ENCODE measurements around the gene TBC1D22B. TPM values are rescaled to one million over a fixed set of nuclear protein-coding genes. Genes with fewer than 3 reads are reported as not detected.
A peak's percentile ranks its signal among the peaks of the same experiment; 100 is the strongest.

TBC1D22B gene
- polyA plus RNA-seq, 3 donors: 3.9 to 5.0 (median 4.9) TPM

DNA sequence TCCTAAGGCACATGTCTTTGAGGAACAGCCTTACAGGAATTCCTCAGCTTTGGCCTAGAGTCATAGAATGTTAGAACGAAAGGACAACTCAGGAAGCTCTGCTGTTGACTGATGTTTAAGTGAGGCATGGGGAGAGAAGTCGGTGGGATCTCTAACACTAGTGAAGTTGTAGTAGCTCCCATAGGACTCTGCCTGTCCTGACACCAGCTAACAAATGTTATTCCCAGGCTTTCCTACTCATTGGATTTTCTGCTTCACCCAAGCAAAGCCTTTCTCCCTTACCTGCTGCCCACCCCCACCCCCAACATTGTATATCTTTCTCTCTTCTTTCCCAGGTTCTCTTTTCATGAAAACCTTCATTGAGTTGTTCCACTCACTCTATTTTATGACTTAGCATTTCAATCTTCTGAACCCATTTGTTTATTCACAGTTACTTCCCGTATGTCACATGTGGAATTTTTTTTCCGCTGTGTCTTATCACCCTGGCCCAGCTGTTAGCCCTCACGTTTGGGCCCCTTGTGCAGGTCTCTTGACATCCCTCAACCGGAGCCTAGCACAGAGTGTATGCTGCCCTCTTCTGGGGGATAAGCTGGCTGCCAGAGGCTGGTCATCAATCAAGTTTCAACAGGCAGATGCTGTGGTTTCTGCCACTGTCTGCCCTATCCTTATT lies 57.0 kb downstream of the TBC1D22B start:
- Histone ChIP-seq H3K4me3 (replicated peaks in 1 of 3; ENCODE audit: low read depth in 2 of 3, low read length in 3 of 3) (no peak overlapping the region), H3K79me2 (ENCODE audit: insufficient read depth, low read length) (no peaks in the 10 kb centered on the region), H4K20me1 (ENCODE audit: insufficient read depth, low read length) (no peaks in the 10 kb centered on the region), H3K27ac (ENCODE audit: low read depth in 1 of 2, low read length in 2 of 2) (no peak overlapping the region), H3K9ac (ENCODE audit: insufficient read depth, low read length, poor library complexity, severe bottlenecking) (no peak overlapping the region), H3K4me1 (ENCODE audit: control insufficient read depth in 1 of 2, insufficient read depth in 2 of 2, low read length in 2 of 2) (no peaks in the 10 kb centered on the region), H3K27me3 (ENCODE audit: control insufficient read depth in 2 of 2, insufficient read depth in 2 of 2, low read length in 2 of 2) (no peaks in the 10 kb centered on the region), H3K4me2 (replicated peaks; ENCODE audit: extremely low read depth, low read length, poor library complexity, severe bottlenecking) (no peak overlapping the region), H3K9me3 (replicated peaks in 1 of 2; ENCODE audit: control insufficient read depth in 1 of 2, insufficient read depth in 1 of 2, low read length in 2 of 2) (no peaks in the 10 kb centered on the region), H3K36me3 (replicated peaks in 1 of 2; ENCODE audit: control insufficient read depth in 1 of 2, insufficient read depth in 2 of 2, low read length in 2 of 2) (peaks cover 41 to 74% of the 10 kb centered on the region in 2 donors), H2AFZ (ENCODE audit: insufficient read depth, low read depth, low read length, poor library complexity, severe bottlenecking) (no peak overlapping the region)
- TF ChIP-seq, protein P1, sequence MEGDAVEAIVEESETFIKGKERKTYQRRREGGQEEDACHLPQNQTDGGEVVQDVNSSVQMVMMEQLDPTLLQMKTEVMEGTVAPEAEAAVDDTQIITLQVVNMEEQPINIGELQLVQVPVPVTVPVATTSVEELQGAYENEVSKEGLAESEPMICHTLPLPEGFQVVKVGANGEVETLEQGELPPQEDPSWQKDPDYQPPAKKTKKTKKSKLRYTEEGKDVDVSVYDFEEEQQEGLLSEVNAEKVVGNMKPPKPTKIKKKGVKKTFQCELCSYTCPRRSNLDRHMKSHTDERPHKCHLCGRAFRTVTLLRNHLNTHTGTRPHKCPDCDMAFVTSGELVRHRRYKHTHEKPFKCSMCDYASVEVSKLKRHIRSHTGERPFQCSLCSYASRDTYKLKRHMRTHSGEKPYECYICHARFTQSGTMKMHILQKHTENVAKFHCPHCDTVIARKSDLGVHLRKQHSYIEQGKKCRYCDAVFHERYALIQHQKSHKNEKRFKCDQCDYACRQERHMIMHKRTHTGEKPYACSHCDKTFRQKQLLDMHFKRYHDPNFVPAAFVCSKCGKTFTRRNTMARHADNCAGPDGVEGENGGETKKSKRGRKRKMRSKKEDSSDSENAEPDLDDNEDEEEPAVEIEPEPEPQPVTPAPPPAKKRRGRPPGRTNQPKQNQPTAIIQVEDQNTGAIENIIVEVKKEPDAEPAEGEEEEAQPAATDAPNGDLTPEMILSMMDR (IDR thresholded peaks at IDR 0.05): peak; percentile 36
- WGBS (ENCODE audit: insufficient coverage): 12% methylated on average over 5 of the region's 6 CpGs
- Mint-ChIP-seq H3K27ac (no peak overlapping the region), H3K4me1 (peaks cover 10% of the 10 kb centered on the region), H3K27me3 (ENCODE audit: low read depth in 3 of 3) (peaks cover 0 to under 1% (median 0%) of the 10 kb centered on the region in 3 donors), H3K9me3 (no peaks in the 10 kb centered on the region), H3K36me3 (peaks cover 24 to 30% of the 10 kb centered on the region in 2 donors), H3K4me3 (no peak overlapping the region)
- intact Hi-C loops (cut with micrococcal nuclease): no loop called here
- DNase-seq: peak in 2 of 3 donors; percentile 14 to 15

DNA sequence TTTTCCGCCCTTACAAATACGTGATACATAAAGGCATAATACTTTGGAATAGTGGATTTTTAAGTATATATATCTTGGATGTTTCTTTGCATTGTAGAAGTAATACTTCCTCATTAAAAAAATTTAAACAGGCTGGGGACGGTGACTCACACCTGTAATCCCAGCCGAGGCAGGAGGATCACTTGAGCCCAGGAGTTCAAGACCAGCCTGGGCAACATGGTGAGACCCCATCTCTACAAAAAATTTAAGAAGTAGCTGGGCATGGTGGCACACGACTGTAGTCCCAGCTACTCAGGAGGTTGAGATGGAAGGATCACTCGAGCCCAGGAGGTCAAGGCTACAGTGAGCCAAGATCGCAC lies 57.6 kb downstream of the TBC1D22B start:
- no peaks in the 10 kb centered on the region for H3K9me3 Mint-ChIP-seq
- no peak overlapping the region for H3K4me3 ChIP-seq (replicated peaks in 1 of 3; ENCODE audit: low read depth in 2 of 3, low read length in 3 of 3)
- H2AFZ ChIP-seq (ENCODE audit: insufficient read depth, low read depth, low read length, poor library complexity, severe bottlenecking): no peak overlapping the region
- peak overlapping the region in 1 of 7 donors; percentile 21 for H3K27ac Mint-ChIP-seq
- peaks cover 22 to 29% of the 10 kb centered on the region in 2 donors for H3K36me3 Mint-ChIP-seq
- no peak overlapping the region for H3K27ac ChIP-seq (ENCODE audit: low read depth in 1 of 2, low read length in 2 of 2)
- peaks cover 44 to 79% of the 10 kb centered on the region in 2 donors for H3K36me3 ChIP-seq (replicated peaks in 1 of 2; ENCODE audit: control insufficient read depth in 1 of 2, insufficient read depth in 2 of 2, low read length in 2 of 2)
- intact Hi-C loops (cut with micrococcal nuclease): no loop called here
- H3K4me3 Mint-ChIP-seq: no peak overlapping the region
- H3K9ac ChIP-seq (ENCODE audit: insufficient read depth, low read length, poor library complexity, severe bottlenecking): no peak overlapping the region
- no peaks in the 10 kb centered on the region for H4K20me1 ChIP-seq (ENCODE audit: insufficient read depth, low read length)
- H3K4me2 ChIP-seq (replicated peaks; ENCODE audit: extremely low read depth, low read length, poor library complexity, severe bottlenecking): no peak overlapping the region
- H3K27me3 ChIP-seq (ENCODE audit: control insufficient read depth in 2 of 2, insufficient read depth in 2 of 2, low read length in 2 of 2): no peaks in the 10 kb centered on the region
- peaks cover 10% of the 10 kb centered on the region for H3K4me1 Mint-ChIP-seq
- H3K27me3 Mint-ChIP-seq (ENCODE audit: low read depth in 3 of 3): no peaks in the 10 kb centered on the region
- TF ChIP-seq, protein P1 (IDR thresholded peaks at IDR 0.05): peak; percentile 4
- no peak for DNase-seq
- no peaks in the 10 kb centered on the region for H3K9me3 ChIP-seq (replicated peaks in 1 of 2; ENCODE audit: control insufficient read depth in 1 of 2, insufficient read depth in 1 of 2, low read length in 2 of 2)
- H3K79me2 ChIP-seq (ENCODE audit: insufficient read depth, low read length): no peaks in the 10 kb centered on the region
- no peaks in the 10 kb centered on the region for H3K4me1 ChIP-seq (ENCODE audit: control insufficient read depth in 1 of 2, insufficient read depth in 2 of 2, low read length in 2 of 2)
- 43% methylated on average over 2 of the region's 7 CpGs for WGBS (ENCODE audit: insufficient coverage)
